ENCODE results near the gene WNT3A. TPM values are rescaled to one million over a fixed set of nuclear protein-coding genes. Genes with fewer than 3 reads are reported as not detected.

Gene WNT3A
- total RNA-seq, 4 donors from 2014 or later = 2.8 to 6.3 (median 3.8) TPM

DNA sequence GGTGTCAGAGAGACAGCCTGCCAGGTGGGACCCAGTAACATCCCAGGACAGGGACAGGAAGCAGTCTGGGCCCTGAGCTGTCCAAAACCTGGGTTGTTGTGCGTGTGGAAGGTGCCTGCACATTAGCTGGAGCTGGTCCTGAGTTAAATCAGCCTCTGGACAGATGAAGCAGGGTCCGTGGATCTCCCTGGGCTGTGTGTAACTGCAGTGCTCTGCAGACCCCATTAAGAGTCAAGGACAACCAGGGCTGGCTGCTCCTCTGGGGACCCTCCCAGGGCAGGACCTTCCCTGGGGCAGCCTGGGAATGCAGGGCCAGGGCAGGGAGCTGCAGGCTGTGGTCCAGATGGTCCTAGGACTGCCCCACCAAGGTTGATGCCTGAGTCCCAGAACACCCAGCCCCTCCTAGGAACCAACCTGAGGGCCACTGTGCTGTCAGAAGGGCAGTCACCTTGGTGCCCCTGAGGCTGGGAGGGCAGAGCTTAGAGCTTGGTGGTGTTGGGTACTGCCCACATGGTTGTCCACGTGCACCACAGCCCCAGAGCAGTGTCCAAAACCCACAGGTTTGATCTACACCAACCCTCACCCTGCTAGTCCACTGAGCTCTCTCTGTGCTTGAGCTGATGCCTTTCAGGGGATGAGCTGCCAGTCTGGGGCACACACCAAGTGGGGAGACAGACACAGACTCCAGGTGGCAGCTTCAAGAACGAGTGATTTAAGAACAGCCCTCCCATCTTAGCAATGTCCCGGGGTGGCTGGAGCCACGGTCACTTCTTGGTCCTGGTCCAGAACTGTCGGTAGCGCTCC lies 99.4 kb downstream of the WNT3A start:
- no peaks in the 10 kb centered on the region for H3K9me3 ChIP-seq
- H3K4me3 ChIP-seq = no peak overlapping the region
- TF ChIP-seq, protein P1, sequence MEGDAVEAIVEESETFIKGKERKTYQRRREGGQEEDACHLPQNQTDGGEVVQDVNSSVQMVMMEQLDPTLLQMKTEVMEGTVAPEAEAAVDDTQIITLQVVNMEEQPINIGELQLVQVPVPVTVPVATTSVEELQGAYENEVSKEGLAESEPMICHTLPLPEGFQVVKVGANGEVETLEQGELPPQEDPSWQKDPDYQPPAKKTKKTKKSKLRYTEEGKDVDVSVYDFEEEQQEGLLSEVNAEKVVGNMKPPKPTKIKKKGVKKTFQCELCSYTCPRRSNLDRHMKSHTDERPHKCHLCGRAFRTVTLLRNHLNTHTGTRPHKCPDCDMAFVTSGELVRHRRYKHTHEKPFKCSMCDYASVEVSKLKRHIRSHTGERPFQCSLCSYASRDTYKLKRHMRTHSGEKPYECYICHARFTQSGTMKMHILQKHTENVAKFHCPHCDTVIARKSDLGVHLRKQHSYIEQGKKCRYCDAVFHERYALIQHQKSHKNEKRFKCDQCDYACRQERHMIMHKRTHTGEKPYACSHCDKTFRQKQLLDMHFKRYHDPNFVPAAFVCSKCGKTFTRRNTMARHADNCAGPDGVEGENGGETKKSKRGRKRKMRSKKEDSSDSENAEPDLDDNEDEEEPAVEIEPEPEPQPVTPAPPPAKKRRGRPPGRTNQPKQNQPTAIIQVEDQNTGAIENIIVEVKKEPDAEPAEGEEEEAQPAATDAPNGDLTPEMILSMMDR (IDR thresholded peaks at IDR 0.05) = no peak
- no peak for TF ChIP-seq EP300 (IDR thresholded peaks at IDR 0.05)
- TF ChIP-seq POLR2AphosphoS5 (IDR thresholded peaks at IDR 0.05) = no peak
- TF ChIP-seq POLR2A (IDR thresholded peaks at IDR 0.05) = no peak
- WGBS = no CpG with 5 or more reads among the region's 8 CpGs
- H3K27ac ChIP-seq = no peak overlapping the region
- DNase-seq (ENCODE audit: low spot score in 2 of 2) = no peak
- H3K4me1 ChIP-seq = peaks cover 48% of the 10 kb centered on the region
- peaks cover 22% of the 10 kb centered on the region for H3K36me3 ChIP-seq
- H3K27me3 ChIP-seq = no peaks in the 10 kb centered on the region

DNA sequence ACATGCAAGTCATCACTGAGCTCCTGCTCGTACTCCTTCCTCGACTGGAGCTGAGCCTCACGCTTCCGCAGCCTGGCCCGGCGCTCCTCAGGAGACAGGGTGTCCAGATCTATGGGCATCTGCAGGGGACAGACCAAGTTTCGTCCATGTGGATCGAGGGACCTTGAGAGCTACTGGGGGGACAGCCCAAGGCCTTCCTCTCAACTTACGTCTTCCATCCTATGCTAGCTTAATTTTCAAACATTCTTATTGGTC lies 99.9 kb downstream of the WNT3A start:
- no peak for DNase-seq (ENCODE audit: low spot score in 2 of 2)
- Histone ChIP-seq H3K9me3 (no peaks in the 10 kb centered on the region), H3K4me1 (peaks cover 44% of the 10 kb centered on the region), H3K36me3 (peaks cover 22% of the 10 kb centered on the region), H3K4me3 (no peak overlapping the region), H3K27ac (no peak overlapping the region), H3K27me3 (no peaks in the 10 kb centered on the region)
- WGBS = 91% methylated on average over 9 of the region's 9 CpGs
- TF ChIP-seq POLR2AphosphoS5 (IDR thresholded peaks at IDR 0.05) = no peak
- no peak for TF ChIP-seq POLR2A (IDR thresholded peaks at IDR 0.05)
- TF ChIP-seq, protein P1 (IDR thresholded peaks at IDR 0.05) = no peak
- no peak for TF ChIP-seq EP300 (IDR thresholded peaks at IDR 0.05)

DNA sequence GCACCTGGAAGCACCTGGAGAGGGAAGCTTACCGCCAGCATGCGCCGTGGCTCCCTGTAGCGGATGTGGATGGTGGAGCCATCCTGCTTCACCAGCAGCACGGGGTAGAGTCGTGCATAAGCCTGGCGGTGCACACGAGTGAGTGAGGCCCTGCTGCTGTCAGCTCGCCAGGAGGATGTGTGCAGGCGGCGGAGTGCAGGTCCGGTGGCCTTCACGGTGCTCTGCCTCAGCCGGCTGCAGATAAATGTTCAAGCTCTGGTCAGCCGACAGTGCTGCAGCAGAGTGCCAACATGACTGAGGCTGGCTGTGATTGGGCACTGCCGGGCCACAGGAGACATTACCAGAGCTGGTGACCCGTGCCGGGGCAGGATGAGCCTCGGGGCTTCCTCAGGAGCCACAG lies 100.8 kb downstream of the WNT3A start:
- H3K4me3 ChIP-seq = no peak overlapping the region
- peaks cover 35% of the 10 kb centered on the region for H3K4me1 ChIP-seq
- TF ChIP-seq, protein P1 (IDR thresholded peaks at IDR 0.05) = no peak
- TF ChIP-seq EP300 (IDR thresholded peaks at IDR 0.05) (no peak), POLR2A (IDR thresholded peaks at IDR 0.05) (no peak), POLR2AphosphoS5 (IDR thresholded peaks at IDR 0.05) (no peak)
- DNase-seq (ENCODE audit: low spot score in 2 of 2) = no peak
- no peaks in the 10 kb centered on the region for H3K27me3 ChIP-seq
- H3K9me3 ChIP-seq = no peaks in the 10 kb centered on the region
- no peak overlapping the region for H3K27ac ChIP-seq
- WGBS = 85% methylated on average over 16 of the region's 19 CpGs
- H3K36me3 ChIP-seq = peaks cover 22% of the 10 kb centered on the region

DNA sequence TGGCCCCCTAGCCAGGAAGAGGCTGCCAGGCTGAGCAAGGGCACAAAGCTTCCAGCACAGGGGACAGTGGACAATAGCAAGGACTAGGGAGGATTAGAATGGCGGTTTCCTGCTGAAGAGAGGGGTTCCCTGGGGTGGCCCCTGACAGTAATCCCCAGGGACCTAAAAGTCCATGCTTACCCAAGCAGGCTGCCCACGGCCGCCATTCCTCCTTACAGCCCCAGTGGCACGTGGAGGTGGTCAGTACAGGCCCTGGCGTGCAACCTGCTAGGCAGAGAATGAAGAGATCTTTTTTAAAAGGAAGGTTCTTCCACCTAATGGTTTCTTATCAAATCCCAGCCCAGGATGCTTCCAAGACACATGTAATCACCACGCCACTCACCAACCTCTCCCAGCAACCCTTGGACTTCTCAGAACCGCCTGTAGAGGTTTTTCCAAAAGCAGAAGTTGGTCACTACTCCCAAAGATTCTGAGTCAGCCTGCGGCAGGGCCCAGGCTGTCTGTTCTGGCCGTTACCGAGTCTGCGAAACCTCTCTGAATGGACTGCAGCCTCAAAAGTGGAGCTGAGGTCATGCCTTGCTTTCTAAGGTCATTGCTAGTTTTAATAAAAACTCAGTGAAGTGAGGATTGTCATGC lies 101.4 kb downstream of the WNT3A start:
- no peaks in the 10 kb centered on the region for H3K27me3 ChIP-seq
- peaks cover 22% of the 10 kb centered on the region for H3K36me3 ChIP-seq
- TF ChIP-seq EP300 (IDR thresholded peaks at IDR 0.05) (no peak), POLR2A (IDR thresholded peaks at IDR 0.05) (no peak), POLR2AphosphoS5 (IDR thresholded peaks at IDR 0.05) (no peak)
- TF ChIP-seq, protein P1 (IDR thresholded peaks at IDR 0.05) = no peak
- 79% methylated on average over 11 of the region's 11 CpGs for WGBS
- DNase-seq (ENCODE audit: low spot score in 2 of 2) = no peak
- no peaks in the 10 kb centered on the region for H3K9me3 ChIP-seq
- H3K27ac ChIP-seq = peak overlapping the region; percentile 89
- H3K4me3 ChIP-seq = peak overlapping the region; percentile 97
- peaks cover 34% of the 10 kb centered on the region for H3K4me1 ChIP-seq

DNA sequence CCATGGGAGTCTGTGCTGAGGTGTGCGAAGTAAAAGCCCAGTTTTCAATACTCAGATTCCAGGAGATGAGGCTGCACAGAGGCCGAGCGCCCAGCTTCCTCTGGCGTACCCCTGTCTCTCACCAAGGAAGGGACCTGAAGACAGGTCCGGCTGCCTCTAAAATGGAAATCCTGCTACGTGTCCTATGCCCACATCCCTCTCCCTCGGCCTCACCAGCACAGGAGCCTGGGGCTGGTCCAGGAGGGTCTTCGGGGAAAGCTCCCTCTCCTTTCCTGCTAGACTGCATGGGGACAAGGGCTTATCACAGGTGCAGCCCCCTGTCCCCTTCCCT lies 101.9 kb downstream of the WNT3A start:
- DNase-seq (ENCODE audit: low spot score in 2 of 2) = no peak
- Histone ChIP-seq H3K4me1 (peaks cover 31% of the 10 kb centered on the region), H3K27ac (peak overlapping the region; percentile 89), H3K9me3 (no peaks in the 10 kb centered on the region), H3K36me3 (peaks cover 22% of the 10 kb centered on the region), H3K4me3 (peak overlapping the region; percentile 97), H3K27me3 (no peaks in the 10 kb centered on the region)
- TF ChIP-seq POLR2AphosphoS5 (IDR thresholded peaks at IDR 0.05) = no peak
- TF ChIP-seq, protein P1 (IDR thresholded peaks at IDR 0.05) = no peak
- no peak for TF ChIP-seq EP300 (IDR thresholded peaks at IDR 0.05)
- TF ChIP-seq POLR2A (IDR thresholded peaks at IDR 0.05) = no peak
- WGBS = 8% methylated on average over 5 of the region's 8 CpGs
